ENCODE data around the gene COPG1.

DNA sequence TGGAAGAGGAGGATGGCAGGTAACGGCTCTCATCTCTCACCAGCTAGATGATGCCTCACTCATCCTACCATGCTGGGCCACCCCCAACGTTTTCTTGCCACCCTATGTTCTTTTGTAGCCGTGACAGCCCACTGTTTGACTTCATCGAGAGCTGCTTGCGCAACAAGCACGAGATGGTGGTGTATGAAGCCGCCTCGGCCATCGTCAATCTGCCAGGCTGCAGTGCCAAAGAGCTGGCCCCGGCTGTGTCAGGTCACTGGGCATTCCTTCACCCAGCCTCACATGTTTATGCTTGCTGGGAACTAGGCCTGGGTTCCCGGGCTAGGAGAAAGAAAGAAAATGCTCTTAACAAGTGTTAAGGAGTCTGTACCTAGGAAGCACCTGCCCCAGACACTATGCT lies 8.2 kb downstream of the COPG1 start:
- TF ChIP-seq RCOR1 (IDR thresholded peaks at IDR 0.05; ENCODE audit: insufficient replicate concordance, low read length) (no peak), BHLHE40 (IDR thresholded peaks at IDR 0.05; ENCODE audit: low read depth, low read length) (no peak)

Data from IMR-90 (cell line).